T47D (cell line): Measurements from ENCODE around the gene PPP1R3C.

Experiments
- DNase-seq, 2 experiments: peaks; one replicate each; pipeline versions ENCODE4 v3.0.0 to v3.0.0-alpha.2; 2011 to 2012; ENCODE audit warnings: low read depth in 1 of 2, low spot score in 1 of 2
- JUND ChIP-seq: IDR thresholded peaks from 2 replicates; pipeline ENCODE4 v1.6.1; 2012; ENCODE audit warnings: low read depth
- in situ Hi-C: cut with HindIII; loops from 2 replicates; pipeline ENCODE4 v1.10.0; 2016; ENCODE audit warnings: low sequenced_read_pairs, low pct_unique_long_range_greater_than_20kb

The PPP1R3C gene

DNA sequence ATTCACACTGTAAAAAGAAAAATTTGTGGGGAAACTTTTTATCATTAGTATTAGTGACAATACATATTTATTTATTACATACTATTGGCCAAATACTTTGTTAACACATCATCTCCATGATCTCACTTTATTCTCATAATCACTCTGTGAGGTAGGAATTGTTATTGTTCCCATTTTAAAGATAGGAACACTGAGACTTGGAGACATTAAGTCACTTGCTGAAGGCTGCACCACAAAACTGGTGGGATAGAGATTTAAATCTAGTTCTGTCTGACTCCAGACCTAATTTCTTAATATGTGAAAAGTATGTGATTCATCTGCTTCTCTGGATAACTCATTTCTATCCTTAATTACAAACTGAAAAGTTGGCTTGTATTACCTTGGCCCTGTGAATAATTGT, 8.2 kb downstream of the PPP1R3C start:
- no peak for TF ChIP-seq JUND
- in situ Hi-C loops: no loop called here
- DNase-seq: no peak

DNA sequence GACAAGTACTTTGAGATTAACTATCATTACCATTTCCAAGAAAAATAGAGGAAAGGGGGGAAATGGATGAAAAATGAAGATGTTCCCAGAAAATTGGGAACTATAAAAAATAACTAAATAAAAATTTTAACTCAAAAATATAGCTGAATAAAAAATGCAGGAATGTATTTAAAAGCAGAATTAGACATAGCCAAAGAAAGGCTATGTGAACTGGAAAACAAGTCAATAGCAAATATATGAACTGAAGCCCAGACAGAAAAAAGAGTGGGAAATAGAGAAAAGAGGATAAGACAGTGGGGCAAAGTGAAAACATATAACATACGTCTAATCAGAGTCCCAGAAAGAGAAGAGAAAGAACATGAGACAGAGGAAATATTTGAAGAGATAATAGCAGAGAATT, 10.3 kb downstream of the PPP1R3C start:
- no peak for TF ChIP-seq JUND
- in situ Hi-C loops: no loop called here
- DNase-seq: no peak

DNA sequence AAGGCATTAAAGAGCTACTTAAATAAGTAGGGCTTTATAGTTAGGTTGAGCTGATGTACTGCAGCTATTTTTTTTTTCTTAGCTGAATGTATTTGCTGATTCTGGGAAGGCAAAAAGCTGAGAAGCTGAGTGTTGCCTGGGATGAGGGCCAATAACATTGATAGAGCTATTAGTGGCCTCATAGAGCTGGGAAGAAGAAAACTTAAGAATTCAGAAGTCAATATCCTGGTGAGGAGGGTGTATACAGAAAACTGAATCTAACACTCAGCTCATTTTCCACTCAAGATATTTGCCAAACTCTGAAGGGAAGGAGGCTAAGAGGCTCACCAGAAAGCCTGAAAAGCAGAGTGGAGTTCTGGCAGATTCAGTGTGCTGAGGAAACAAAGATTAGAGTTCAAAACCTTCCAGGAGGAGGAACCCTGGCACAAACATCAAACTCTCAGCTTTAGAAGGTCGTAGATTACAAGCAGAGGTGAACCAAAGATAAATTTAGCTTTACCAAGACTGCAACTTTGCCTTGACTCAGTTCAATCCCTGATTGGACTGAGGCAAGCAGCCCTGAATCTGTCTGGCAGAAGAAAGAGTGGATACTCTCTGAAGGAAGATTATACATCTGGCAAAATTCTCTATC, 11.3 kb downstream of the PPP1R3C start:
- DNase-seq: no peak
- in situ Hi-C loops: no loop called here
- no peak for TF ChIP-seq JUND

DNA sequence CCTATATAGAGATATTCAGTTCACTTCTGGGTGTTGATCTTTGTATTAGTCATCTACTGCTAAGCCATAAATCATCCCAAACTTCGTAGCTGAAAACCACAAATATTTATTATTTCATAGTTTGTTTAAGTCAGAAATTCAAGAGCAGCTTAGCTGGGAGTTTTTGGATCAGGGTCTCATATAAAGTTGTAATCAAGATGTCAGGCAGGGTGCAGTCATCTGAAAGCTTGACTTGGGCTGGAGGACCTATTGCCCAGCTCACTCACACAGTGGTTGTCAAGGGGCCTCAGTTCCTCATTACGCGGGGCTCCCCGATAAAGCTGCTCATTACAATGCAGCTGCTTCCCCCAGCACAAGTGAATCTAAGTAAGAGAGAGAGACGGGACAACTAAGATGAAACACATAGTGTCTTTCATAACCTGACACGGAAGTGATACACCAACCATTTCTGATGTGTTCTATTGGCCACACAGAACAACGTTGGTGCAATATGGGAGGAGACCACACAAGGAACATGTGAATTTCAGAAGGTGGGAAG, 15.7 kb downstream of the PPP1R3C start:
- DNase-seq: no peak
- in situ Hi-C loops: no loop called here
- TF ChIP-seq JUND: no peak

DNA sequence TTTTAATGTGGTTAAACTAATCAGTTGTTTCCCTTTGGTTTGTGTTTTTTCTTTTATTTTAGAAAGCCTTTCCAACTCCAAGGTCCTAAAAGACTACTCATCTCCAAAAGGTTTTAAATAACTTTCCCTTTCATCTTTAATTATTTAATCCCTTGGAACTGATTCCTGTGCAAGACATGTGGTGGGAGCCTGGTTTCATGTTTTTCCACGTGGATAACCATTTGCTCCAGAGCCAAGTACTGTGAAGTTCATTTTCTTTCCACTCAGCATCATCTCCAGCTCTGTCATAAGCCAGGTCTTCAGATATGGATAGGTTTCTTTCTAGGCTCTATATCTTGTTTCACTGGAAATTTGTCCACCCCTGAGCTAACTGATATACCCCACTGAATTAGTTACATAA, 16.7 kb downstream of the PPP1R3C start:
- TF ChIP-seq JUND: no peak
- in situ Hi-C loops: no loop called here
- no peak for DNase-seq

DNA sequence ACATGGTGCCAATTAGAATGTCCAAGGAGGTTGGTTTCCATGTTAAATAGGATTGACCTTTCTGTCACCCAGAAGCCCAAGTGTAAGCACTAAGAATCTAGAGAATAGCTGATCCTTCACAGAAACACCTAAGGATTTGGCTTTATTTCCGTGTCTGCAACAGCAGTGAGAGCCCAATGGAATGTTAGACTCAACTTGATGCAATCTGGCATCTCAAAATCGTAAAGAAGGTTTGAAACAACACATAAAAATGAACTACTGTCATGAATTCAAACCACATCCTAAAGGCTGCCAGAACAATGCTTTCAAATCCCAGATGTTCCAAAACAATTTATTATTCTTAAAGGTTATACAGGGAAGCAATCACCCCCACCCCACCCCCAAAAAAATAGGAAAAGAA, 18.6 kb downstream of the PPP1R3C start:
- TF ChIP-seq JUND: no peak
- in situ Hi-C loops: no loop called here
- DNase-seq: no peak

DNA sequence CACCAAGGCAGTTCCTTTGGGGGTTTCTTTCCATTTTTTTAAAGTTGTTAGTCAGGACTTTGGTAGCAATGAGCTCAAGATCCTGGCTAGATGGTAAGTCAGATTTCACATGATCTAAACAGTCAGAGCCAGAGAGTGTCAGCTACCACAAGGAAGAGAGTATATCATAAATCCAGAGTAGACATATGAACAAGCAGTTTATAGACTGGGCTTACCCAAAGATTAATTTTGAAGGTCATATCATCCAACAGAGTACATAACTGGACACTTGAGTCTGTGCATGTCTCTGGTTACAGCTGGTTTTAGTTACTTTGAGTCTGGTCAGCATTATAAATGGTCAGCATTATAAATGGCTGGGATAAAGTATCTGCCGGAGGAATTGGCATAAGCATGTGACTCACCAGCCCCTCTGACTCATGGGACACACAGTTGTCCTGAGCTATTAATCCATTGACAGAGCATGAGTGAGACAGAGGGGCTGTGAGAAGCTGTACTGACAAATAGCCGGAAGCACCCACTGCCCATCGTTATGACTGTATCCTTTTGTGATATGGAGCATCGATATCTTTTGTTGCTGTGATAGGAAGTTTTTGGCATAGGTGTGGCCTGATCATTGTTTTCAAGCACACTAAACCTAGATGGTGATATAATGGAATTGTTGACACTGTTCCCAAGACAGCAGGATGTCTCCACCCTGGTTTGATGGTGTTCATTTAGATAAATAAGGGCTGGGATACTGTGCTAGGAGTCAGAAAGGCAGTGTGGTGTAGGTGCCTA, 19.3 kb downstream of the PPP1R3C start:
- in situ Hi-C loops: no loop called here
- no peak for DNase-seq
- TF ChIP-seq JUND: no peak

DNA sequence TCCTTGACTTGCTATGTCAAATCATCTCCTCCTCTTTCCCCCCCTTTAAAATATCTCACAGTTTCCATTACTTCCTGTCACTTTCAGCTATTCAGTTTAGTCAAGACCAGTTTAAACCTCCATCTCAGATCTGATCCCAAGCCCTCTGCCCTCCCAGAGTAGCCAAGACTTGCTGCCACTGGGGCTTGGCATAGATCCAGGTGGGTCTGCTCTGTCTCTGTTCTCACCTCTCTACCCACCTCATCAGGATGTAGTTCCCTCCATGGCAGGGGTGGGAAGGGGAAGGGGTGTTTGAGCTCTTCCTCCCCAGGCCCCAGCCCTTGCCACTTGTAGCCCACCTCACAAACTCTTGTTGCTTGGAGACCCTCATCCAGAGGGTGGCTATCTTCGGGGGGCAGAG, 22.0 kb downstream of the PPP1R3C start:
- DNase-seq: no peak
- in situ Hi-C loops: no loop called here
- no peak for TF ChIP-seq JUND

DNA sequence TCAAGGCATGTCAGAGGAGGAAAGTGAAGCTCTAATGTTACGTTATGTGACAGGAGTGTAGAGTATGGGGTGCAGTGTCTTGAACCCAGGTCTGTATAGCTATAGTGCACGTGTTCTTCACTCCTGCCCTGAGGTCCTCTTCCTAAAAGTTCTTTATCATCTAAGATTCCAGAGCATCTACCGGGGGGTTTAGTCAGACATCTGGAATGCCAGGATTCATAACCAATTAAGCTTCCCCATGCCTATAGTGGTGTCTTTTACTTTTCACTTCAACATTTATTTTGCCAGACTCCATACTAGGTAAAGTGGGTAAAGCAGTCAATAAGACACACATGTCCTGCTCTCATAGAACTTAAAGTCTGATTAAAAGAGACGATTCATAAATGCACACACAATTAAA, 22.4 kb downstream of the PPP1R3C start:
- no peak for TF ChIP-seq JUND
- in situ Hi-C loops: no loop called here
- no peak for DNase-seq

DNA sequence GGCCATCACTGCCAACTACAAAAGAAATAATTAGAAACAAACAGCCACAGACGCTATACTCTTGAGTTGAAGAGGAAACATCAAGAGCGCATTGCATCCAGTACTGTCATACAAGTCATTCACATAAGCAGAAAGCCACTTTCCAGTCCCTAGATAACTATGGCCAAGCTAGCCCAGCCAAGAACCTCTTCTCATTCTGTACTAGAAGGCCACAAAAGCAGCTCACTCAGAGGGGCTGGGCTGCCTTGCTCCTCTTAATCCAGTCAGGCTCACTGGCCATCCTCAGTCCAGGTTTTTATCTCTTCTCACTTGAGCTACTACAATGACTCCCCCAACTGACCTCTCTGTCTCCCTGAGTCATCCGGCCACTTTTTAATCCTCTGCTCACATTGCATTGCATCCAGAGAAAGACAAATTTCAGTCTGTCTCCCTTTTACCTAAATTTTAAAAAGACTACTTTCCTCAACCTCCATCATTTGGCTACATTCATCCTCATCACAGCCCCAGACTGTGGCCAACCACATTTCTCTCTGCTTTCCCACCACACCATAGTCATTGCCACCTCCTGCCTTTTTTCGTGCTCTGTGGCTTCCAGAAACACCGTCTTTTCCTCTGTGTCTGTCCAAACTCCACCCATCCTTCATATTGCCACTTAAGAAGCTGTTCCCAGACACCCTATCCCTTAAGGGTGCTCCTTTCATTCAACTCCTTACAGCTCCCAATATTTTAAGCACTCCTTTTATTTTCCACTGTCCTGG, 25.0 kb downstream of the PPP1R3C start:
- no peak for TF ChIP-seq JUND
- in situ Hi-C loops: no loop called here
- no peak for DNase-seq

DNA sequence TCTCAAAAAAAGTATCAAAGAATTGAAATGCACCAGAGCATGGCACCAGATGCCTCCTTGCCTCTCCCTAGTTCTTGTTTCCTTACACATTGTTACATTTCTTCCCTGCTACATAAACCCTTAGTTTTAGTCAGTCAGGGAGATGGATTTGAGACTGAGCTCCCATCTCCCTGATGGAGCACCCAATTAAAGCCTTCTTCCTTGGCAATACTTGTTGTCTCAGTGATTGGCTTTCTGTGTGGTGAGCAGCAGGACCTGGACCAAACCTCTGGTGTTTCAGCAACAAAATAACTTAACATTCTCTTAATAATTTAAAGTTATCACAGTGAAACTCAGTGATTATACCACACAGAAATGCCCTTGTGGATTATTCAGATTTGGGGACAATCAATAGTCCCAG, 26.9 kb downstream of the PPP1R3C start:
- in situ Hi-C loops: no loop called here
- TF ChIP-seq JUND: no peak
- DNase-seq: no peak

DNA sequence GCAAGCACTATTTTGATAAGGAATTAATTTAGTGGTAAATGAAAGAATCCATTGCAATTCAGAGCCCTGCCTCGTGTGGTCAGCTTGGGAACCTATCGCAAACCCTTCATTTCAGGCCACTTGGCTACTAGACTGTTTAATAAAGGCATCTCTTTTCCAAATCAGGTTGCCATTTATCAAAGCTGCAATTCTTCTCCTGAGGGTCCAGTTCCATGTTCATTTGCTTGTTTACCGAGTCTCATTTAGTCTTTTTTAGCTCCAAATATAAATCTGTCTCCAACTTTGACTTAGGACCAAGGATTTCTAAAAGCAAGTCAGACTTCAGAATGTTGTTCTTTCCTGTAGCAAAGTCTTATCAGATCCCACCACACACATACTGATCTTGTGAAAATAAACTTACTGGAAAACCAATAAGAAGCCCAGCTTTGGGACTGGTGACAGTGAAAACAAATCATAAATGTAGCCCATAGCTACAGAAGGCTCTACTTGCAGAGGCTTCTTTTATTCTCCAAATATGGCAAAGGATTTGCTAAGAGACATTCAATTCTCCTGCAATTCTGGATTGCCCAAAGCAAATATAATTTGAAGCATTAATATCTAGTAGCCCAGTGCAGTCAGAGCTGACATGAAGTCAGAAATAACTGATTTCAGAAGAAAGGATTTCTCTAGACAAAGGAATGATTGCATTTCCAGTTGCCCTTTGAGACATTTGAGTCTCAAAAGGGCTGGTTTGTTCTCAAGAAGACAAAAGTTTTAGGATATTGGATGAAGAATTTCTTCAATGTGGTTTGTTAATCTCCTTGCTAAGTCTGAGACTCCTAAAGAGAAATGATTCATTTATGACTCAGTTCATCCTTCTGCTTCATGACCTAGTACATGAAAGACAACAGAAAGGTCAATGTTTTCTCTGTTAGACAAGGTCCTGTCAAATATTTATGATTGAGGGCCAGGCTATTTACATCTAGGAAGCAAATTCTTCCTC, 28.0 kb downstream of the PPP1R3C start:
- no peak for DNase-seq
- in situ Hi-C loops: no loop called here
- no peak for TF ChIP-seq JUND
